NCI-H128 (cell line): Measurements from ENCODE around the gene DCAF10.
"Not testable (repeated sequence)": the region's sequence is repeated elsewhere in the genome, so short reads cannot be mapped to it uniquely, and the experiment has no call there.

Source experiments
- DNase-seq: peaks from one replicate; lab custom pipeline; 2025; ENCODE audit not compliant: unreplicated experiment; lab: John Stamatoyannopoulos, UW

The DCAF10 gene

DNA sequence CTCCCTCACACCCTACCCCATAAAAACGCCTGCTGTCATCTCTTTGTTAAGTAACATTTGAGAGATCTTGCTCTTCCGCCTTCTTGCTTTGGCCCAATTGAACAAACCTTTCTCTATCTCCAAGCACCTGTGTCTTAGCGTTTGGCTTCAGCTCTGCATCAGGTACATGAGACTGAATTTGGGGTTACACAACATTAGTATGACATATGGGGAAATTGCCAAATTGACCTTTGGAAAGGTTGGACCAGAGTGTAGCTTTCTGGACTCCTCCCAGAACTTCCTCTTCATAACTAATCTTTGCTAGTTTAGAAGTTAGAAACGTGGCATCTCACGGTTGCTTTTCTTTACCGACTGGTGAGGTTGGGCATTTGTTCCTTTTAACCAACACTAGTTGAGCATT, 12.3 kb upstream of the DCAF10 start:
- DNase-seq = no peak

DNA sequence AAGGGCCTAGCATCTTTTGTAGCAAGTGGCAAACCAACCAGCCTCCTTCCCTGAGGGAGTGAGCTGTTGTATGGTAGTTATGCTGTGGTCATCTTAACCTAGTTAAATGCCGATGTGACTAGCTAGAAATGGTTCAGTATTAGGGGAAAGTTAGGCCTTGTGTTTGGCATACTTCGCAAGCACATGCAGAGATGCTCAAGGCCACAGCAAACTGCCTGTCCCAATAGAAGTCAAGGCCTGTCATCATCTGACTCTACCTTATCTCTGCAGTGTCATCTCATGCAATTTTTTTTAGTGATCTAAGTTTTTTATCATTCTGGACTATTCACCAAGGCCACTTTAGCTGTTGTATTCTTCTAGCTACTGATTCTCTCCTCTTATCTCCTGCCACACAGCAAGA, 10.5 kb upstream of the DCAF10 start:
- no peak for DNase-seq

GRCh38 chr9:37792122-37792521, 8.5 kb upstream of the DCAF10 start:
- DNase-seq = no peak

DNA sequence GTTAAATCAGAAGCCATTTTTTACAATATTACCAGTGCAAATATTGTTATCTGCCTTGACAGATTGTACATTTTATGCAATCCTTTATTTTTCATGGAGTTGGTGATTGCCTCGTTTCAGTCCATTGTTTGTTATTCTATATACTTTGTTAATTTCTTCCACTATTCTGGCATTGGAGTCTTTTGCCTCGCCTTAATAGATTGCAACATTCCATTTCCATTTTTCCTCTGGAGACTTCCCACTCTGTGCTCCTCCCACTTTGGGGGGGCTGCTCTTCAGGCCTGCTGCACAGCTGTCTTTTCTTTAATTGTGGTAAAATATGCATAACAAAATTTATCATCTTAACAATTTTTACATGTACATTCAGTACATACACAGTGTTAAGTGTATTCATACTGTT, 4.4 kb upstream of the DCAF10 start:
- DNase-seq = no peak

DNA sequence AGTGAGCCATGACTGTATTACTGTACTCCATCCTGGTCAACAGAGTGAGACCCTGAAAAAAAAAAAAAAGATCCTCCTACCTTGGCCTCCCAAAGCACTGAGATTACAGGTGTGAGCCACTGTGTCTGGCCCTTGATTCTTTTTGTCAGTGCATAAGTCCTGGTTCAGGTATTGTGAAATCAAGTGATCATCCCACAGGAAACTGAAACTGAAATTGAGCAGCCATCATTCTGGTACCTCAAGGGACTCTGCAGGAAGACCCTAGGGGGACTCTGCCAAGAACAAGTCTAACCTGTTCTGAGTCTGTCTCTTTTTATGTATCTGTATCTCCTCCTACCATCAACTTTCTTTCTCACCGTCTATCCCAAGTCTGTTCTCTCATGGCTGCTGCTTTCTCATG, 1.9 kb upstream of the DCAF10 start:
- DNase-seq = no peak

DNA sequence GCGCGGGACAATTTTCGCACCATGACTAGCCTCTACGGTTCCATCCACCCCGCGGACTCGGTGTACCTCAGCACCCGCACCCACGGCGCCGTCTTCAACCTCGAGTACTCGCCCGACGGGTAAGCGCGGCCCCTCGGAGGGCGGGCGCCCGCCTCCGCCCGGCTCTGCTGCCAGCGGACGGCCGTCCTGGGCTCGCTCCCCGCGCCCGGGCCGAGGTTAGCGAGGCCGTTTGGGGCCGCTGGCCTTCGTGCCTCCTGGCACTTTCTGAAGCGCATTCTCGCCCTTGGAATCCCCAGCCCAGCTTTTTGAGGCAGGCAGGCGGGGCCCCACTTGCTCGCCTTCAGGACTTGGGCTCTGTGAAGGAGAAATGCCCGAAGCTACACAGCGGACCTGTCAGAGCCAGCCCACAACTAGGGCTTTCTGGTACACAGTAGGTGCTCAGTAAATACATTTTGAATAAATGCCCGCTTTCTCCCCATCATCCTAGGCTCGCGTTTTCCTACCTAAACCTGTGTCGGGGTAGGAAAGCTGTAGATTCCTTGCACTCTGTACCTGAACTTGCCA, 772 bp downstream of the DCAF10 start:
- DNase-seq = no peak

- no peak for DNase-seq
These were observed 1.5 kb downstream of the DCAF10 start for GRCh38 chr9:37801959-37802711.

DNA sequence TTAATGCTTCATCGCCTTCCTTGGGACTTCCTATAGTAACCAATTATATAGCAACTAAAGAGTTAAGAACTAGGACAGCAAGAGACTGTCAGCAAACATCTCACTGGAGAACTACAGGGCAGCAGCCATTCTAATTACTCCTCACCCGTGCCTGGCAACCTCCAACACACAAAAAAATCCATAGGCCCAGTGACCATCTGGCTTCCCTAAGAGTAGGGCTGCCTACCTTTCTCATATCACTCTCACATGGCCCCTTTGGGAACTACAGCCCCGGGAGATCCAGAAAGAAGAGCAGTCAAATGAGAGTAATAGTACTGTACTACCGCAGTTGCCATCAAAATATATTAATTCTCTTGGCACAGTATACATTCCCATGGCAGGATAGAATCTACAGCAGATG, 5.7 kb downstream of the DCAF10 start:
- DNase-seq = no peak

- DNase-seq = not testable (repeated sequence)
These were observed 9.1 kb downstream of the DCAF10 start for GRCh38 chr9:37809676-37810075.

- no peak for DNase-seq
These were observed 11.4 kb downstream of the DCAF10 start for GRCh38 chr9:37811906-37812476.

GRCh38 chr9:37812773-37813379, 12.3 kb downstream of the DCAF10 start:
- DNase-seq = no peak

- DNase-seq = no peak
These were observed 18.3 kb downstream of the DCAF10 start for GRCh38 chr9:37818849-37819248.

DNA sequence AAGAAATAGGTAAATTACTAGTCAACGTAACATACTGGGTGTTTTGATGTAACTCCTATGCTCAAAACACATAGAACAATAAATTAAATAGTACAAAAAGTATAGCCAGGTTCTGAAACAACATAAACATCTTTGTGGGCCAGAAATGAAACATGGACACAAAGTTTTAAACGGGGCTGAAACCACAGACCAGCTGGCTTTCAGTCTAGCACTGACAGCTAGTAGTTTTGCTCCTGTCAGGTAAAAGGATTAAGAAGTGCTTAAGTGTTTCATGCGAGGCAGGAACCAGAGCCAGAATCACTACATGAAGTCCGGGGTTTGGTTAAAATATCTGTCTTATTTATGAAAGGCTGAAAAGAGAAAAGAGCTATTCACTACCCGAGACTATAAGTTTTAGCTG, 19.5 kb downstream of the DCAF10 start:
- no peak for DNase-seq

GRCh38 chr9:37825174-37825573, 24.6 kb downstream of the DCAF10 start:
- not testable (repeated sequence) for DNase-seq

- no peak for DNase-seq
These were observed 27.0 kb downstream of the DCAF10 start for GRCh38 chr9:37827483-37828165.

- no peak for DNase-seq
These were observed 35.2 kb downstream of the DCAF10 start for GRCh38 chr9:37835821-37836220.

GRCh38 chr9:37836386-37836785, 35.8 kb downstream of the DCAF10 start:
- DNase-seq = no peak

GRCh38 chr9:37839496-37840461, 39.2 kb downstream of the DCAF10 start:
- no peak for DNase-seq

DNA sequence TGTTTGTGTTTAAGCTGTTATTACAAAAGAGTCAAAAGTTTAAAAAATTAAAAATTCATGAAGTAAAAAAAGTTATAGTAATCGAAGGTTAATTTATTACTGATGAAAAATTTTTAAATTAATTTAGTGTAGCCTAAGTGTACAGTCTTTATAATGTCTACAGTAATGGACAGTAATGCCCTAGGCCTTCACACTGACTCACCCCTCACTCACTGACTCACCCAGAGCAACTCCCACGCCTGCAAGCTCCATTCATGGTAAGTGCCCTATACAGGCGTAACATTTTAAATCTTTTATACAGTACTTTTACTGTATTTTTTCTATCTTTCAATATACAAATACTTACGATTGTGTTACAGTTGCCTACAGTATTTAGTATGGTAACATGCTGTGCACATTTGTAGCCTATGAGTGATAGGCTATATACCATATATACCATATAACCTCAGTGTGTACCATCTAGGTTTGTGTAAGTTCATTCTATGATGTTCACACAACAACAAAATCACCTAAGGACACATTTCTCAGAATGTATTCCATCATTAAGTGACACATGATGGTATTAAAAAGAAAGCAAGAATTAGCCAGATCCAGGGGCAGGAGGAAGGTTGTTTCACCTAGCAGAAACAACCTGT, 40.1 kb downstream of the DCAF10 start:
- DNase-seq = no peak

GRCh38 chr9:37852222-37852621, 51.6 kb downstream of the DCAF10 start:
- no peak for DNase-seq
